Ecto neural progenitor cell (in vitro differentiated cells): Measurements from ENCODE around the gene ZNF669.

Experiments
- DNase-seq: peaks from one replicate; pipeline ENCODE4 v3.0.0-alpha.2; 2018; ENCODE audit warnings: low spot score

ZNF669 gene

DNA sequence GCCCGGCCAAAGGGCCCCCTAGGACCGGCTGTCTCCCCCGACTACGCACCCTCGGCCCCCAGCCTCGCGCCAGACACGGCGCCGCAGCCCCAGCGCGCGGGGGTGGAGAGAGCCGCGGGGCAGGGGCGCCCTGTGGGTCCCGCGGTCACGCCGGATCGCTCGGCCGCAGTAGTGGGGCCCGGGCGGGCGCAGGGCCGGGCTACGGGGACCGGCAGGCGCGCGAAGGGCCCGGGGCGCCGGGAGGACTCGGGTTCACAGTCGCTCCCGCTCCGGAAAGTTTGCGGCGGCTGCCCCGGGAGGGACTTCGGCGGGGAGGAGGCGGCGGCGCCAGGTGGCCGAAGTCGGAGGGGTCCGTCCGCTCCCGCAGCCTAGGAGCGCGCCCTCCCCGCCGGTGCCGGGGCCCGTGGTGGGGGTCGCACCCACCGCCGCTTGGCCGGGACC, 7.1 kb upstream of the ZNF669 start:
- DNase-seq, result no peak

DNA sequence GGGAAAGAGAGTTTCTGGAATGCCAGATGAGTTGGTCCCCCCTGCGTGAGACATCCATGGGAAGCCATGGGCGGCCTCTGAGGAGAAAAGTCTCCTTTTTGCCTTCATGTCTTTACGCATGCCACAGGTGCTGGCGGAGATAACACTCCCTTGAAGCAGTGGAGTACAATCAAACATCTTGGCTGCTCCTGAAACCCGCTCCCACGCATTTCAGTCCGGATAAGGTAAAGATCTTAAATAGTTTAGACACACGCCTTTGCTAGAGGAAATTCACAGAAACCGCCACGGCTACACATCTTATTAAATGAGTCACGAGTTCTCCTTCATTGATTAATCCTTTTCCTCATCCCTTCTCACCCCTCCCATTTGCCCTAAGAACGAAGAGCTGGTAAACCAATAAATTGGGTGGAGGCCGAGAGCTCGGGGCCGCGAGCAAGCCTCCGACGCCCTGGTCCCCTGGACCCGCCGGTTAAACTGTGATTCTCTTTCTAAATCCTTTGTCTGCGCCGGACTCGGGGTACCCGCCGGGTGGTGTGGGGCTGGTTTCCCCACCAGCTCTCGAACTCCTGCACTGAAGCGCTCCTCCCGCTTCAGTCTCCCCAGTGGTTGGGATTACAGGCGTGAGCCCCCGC, 6.6 kb upstream of the ZNF669 start:
- DNase-seq, result peak; percentile 58

- no peak for DNase-seq
Observed at GRCh38 chr1:247107694-247108093, 3.5 kb upstream of the ZNF669 start.

DNA sequence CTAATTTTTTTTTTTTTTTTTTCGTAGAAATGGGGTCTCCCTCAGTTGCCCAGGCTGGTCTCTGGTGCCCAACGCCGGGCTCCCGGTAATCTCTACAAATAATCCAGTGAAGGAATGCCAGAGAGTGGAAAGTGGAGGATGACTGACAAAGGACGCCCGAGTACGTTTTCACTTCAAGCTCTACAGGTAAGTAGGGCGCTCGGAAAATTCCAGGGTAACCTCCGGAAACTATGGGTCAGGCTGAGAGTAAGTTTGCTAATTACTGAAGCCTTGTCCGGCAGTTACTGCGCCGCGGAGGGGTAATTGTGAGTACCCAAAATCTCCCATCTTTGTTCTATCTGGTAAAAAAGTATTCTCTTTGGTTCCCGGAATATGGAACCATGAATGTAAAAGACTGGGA, 1.8 kb upstream of the ZNF669 start:
- no peak for DNase-seq

GRCh38 chr1:247104965-247105364, 809 bp upstream of the ZNF669 start:
- no peak for DNase-seq

- DNase-seq, result no peak
Observed at GRCh38 chr1:247102381-247102780, 1.8 kb downstream of the ZNF669 start.

GRCh38 chr1:247100676-247101279, 3.4 kb downstream of the ZNF669 start:
- no peak for DNase-seq

DNA sequence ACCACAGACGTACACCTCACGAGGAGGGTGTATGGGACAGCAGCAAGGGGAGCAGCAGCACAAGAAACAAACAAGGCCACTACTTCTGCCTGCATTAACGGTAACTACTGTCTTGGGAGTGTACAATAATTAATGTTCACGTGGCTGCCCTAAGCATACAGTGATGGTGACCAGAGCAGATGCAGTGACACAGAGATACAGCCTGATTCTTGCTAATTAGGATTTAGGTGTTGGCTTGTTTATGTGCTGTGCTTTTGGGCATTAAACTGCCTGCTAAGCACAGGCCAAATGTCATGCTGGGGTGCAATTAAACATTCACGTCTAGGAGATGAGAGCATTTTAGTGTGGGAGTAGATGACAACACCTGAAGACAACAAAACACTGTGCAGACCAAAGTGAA, 7.2 kb downstream of the ZNF669 start:
- no peak for DNase-seq

GRCh38 chr1:247096544-247096943, 7.6 kb downstream of the ZNF669 start:
- DNase-seq, result no peak

DNA sequence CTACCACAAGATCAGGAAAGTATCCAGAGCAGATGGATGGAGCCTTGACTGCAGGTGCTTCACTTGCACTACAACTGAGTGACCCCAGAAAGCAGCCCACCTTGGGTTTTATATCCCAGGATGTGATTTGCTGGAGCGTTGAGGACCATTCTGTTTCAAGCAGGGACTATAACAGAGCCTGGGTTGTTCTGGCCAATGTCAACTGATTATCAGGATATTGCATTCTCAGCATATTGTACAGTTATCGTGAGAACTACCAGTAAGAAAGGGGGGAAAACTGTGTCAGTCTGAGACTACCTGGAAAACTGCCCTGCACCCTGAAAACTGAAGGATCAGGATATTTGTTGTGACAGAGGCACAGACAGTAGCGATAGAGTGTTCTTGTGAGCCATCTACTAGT, 8.0 kb downstream of the ZNF669 start:
- no peak for DNase-seq

GRCh38 chr1:247090455-247090854, 13.7 kb downstream of the ZNF669 start:
- no peak for DNase-seq

- no peak for DNase-seq
Observed at GRCh38 chr1:247089616-247090375, 14.4 kb downstream of the ZNF669 start.

- no peak for DNase-seq
Observed at GRCh38 chr1:247088967-247089366, 15.2 kb downstream of the ZNF669 start.

DNA sequence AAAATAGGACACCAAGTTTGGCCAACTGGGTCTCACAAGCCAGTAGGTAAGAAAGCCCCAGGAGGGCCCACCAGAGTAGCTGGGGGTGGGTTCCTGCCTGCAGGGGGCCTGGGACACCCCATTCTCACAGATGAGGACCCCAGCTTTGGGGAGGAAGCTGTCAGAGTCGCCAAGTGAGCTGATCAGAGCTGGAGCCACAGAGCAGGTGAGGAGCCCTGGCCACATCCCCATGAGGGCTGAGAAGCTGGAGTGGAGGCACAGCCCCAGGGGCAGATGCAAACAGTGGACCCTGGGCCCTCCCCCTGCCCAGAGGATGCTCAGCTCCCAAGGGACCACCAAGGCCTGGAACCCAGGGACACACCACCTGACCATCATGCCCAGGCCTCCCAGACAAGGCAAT, 16.9 kb downstream of the ZNF669 start:
- no peak for DNase-seq

- no peak for DNase-seq
Observed at GRCh38 chr1:247085310-247085709, 18.8 kb downstream of the ZNF669 start.

- DNase-seq, result no peak
Observed at GRCh38 chr1:247084771-247085170, 19.4 kb downstream of the ZNF669 start.

- peak; percentile 49 for DNase-seq
Observed at GRCh38 chr1:247079141-247079874, 24.8 kb downstream of the ZNF669 start.

DNA sequence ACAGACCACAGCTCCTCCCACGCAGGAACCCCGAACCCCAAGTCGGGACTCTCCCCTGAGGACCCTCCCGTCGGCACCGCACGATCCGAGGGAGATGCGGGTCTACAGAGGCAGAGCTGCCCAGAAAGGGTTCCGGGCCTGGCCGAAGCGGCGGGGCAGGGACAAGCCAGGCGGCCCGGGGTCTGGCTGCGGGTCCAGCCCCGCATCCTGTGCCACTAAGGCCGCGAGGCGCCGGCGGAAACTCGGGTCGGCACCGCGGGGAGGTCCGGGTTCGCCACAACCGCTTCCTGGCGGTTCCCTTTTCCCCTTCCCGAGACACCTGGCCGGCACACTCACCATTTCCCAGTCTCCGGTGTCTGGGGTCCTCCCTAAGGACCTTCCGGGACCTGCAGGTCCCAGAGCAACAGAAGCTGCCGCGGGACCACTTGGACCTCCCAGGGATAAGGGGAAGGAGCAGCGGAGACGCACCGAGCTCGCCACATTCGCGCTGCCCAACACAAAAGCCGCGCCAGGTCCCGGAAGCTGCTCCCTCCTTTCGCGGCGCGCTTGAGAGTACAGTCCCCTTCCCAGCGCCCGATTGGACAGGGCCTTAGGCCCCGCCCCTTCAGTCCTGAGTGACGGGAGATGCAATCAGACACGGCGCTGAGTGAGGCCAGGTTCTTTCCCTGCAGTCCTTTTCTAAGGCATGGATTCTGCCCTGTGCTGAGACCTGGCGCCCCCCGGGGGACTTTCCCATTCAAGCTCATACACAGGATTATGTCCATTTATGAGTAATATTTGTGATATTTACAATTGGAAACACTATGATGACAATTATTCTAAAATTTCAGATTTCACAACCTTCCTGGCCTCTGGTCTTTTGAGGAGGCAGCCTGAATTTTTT, 25.7 kb downstream of the ZNF669 start, which contains the start of gene ZNF670:
Gene ZNF670, minus strand, starts transcription at position 554 of the 883 bp plus-strand sequence. Its CDS starts 215 bp downstream, at position 339.
- DNase-seq, result peak; percentile 96

DNA sequence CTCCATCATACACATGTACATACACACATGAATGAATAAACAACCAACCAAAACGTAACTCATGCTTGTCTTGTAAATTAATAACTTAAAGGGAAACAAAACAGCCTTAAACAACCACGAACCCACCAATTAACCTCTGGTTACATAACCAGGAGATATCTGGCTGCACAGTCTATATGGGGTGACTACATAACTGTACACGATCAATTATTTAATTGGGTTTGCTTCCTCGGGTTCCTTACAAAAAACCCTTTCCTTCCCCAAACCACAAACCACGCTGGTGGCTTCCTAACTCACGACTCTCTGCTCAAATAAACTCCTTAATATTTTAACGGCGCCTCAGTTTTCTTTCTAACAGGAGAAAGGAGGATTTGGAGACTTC, 26.3 kb downstream of the ZNF669 start:
- DNase-seq, result no peak

- no peak for DNase-seq
Observed at GRCh38 chr1:247077213-247077612, 26.9 kb downstream of the ZNF669 start.

DNA sequence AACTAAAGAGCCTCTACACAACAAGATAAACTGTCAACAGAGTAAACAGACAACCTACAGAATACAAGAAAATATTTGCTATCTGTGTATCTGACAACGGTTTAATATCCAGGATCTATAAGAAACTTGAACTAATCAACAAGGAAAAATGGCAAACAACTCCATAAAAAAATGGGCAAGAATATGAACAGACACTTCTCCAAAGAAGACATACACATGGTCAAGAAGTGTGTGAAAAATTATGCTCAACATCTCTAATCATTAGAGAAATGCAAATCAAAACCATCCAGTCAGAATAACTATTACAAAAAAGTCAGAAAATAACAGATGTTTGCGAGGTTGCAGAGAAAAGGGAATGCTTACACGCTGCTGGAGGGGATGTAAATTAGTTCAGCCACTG, 33.5 kb downstream of the ZNF669 start:
- DNase-seq, result no peak

DNA sequence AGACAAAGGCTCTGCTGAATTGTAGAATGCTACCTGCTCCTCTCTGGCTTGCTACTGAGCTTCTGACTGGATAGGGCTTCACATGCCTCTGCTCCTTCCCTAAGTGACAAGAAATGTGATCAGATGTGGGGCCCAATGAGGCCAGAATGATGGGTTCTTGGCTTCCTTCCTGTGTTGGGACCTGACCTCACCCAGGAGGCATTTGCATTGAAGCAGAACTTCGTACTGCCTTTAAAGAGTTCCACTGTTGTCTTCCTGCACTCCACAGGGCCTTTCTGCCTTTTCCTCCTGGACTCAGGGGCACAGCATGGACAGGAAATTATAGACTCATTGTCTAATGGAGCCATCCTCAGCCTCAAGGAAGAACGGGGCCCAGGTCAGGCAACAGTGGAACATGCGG, 39.9 kb downstream of the ZNF669 start:
- no peak for DNase-seq
